ENCODE results near the gene CSRNP3.

DNA sequence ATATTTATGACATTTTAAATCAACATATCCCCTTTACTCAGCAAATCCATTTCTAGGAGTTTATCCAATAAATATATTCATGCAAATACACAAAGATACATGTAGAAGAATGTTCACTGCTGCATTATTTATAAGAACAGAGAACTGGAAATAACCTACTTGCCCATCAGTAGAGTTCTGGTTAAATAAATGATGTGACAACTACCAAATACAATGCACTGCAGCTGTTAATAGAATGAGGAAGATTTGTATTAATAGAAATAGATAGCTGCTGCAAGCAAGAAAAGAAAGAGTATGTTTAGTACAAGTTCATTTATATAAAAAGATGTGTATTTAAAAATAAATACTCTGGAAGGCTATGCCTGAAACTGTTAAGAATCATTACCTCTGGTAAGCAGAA lies 49.3 kb upstream of the CSRNP3 start:
- no peak for TF ChIP-seq POLR2A (IDR thresholded peaks at IDR 0.05)
- TF ChIP-seq, protein P1, sequence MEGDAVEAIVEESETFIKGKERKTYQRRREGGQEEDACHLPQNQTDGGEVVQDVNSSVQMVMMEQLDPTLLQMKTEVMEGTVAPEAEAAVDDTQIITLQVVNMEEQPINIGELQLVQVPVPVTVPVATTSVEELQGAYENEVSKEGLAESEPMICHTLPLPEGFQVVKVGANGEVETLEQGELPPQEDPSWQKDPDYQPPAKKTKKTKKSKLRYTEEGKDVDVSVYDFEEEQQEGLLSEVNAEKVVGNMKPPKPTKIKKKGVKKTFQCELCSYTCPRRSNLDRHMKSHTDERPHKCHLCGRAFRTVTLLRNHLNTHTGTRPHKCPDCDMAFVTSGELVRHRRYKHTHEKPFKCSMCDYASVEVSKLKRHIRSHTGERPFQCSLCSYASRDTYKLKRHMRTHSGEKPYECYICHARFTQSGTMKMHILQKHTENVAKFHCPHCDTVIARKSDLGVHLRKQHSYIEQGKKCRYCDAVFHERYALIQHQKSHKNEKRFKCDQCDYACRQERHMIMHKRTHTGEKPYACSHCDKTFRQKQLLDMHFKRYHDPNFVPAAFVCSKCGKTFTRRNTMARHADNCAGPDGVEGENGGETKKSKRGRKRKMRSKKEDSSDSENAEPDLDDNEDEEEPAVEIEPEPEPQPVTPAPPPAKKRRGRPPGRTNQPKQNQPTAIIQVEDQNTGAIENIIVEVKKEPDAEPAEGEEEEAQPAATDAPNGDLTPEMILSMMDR (IDR thresholded peaks at IDR 0.05) = no peak
